ES-I3 (cell line): Measurements from ENCODE around the gene TARDBP.
"Not testable (repeated sequence)": the region's sequence is repeated elsewhere in the genome, so short reads cannot be mapped to it uniquely, and the experiment has no call there.

Source experiments
- H3K36me3 ChIP-seq: 2 replicates; pipeline ENCODE4 v1.6.1; 2013; ENCODE audit warnings: mild to moderate bottlenecking, low read length, control low read depth, moderate library complexity; ENCODE audit not compliant: insufficient read depth
- H3K4me1 ChIP-seq: 2 replicates; pipeline ENCODE4 v1.6.1; 2013; ENCODE audit warnings: mild to moderate bottlenecking, control low read depth, low read length; ENCODE audit not compliant: insufficient read depth
- H3K9ac ChIP-seq: 2 replicates; pipeline ENCODE4 v1.6.1; 2013; ENCODE audit warnings: low read depth, mild to moderate bottlenecking, low read length, moderate library complexity
- H3K9me3 ChIP-seq: 2 replicates; pipeline ENCODE4 v1.6.1; 2013; ENCODE audit warnings: mild to moderate bottlenecking, low read length, moderate library complexity; ENCODE audit not compliant: control insufficient read depth, insufficient read depth

Gene TARDBP

DNA sequence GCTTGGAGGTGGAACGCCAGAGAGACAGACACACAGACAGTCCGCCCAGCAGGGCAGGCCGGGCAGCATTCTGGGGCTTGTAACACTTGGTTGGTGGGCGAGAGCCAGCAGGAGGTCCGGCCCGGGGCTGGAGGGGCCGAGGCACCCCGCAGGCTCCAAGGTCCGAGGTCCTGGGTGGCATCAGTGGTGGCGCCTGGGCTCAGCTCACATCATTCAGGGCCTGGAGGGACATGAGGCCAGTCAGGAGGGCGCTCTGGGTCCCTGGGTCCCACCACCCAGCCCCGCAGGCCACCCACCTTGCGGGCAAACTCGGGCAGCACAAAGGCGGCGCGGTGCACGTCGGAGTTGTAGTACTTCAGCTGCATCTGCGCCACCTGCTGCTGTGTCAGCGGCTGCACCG lies 42.2 kb downstream of the TARDBP start:
- no peaks in the 10 kb centered on the region for H3K36me3 ChIP-seq

DNA sequence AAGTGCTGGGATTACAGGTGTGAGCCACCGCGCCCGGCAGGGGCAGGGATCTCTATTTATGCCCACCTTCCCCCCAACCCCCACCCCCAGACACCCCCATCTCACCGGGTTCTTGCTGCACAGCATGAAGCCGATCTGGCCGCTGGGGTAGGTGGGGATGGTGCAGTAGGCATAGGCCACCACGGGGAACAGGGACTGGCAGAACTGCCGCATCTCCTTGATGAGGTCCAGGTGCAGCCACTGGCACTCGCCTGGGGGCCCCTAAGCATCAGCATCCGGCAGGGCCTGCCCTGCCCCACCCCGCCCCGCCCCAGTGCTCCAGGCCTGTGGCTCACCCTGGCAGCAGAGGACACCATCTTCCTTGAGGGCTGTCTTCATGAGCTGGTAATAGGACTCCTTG lies 43.2 kb downstream of the TARDBP start:
- Histone ChIP-seq H3K36me3 (no peaks in the 10 kb centered on the region), H3K4me1 (peaks cover 13% of the 10 kb centered on the region; the same call in 1 of the 2 replicates), H3K9me3 (no peaks in the 10 kb centered on the region), H3K9ac (no peak overlapping the region)

More for the DNA sequence above, 42.2 kb downstream of the TARDBP start:
- Histone ChIP-seq H3K9me3 (no peaks in the 10 kb centered on the region), H3K9ac (no peak overlapping the region), H3K4me1 (peaks cover 13% of the 10 kb centered on the region; the same call in 1 of the 2 replicates)

DNA sequence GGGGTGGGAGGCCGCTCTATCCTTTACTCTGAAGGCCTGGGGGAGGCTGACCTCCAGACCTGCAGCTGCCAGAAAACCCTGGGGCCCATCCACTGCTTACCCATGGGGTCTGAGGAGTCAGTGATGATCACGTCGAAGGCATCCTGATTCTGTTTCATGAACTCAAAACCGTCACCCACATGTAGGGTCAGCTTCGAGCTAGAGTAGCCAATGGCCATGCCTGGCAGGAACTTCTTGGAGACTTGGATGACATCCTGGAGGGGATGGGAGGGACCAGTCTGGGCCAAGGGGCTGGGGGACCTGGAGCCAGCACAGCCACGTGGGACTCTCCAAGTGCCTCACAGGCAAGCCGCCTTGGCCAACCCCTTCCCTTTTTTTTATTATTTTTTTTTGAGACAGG lies 44.0 kb downstream of the TARDBP start:
- no peaks in the 10 kb centered on the region for H3K36me3 ChIP-seq
- H3K9me3 ChIP-seq: no peaks in the 10 kb centered on the region
- no peak overlapping the region for H3K9ac ChIP-seq
- H3K4me1 ChIP-seq: peaks cover 13% of the 10 kb centered on the region; the same call in 1 of the 2 replicates

DNA sequence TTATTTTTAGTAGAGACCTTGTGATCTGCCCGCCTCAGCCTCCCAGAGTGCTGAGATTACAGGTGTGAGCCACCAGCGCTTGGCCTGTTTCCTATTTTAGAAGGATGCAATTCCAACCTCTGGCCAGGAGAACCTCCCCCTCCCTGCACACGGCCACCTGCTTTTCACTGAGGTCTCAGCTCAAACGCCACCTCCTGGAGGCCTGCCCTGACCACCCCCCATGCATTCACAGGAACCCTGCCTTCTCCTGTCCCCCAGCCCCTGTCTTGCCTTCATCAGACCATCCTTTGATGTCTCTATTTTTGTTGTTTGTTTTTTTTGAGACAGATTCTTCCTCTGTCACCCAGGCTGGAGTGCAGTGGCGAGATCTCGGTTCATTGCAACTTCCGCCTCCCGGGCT lies 45.0 kb downstream of the TARDBP start:
- H3K4me1 ChIP-seq: peaks cover 6% of the 10 kb centered on the region; the same call in 1 of the 2 replicates
- H3K36me3 ChIP-seq: no peaks in the 10 kb centered on the region
- no peaks in the 10 kb centered on the region for H3K9me3 ChIP-seq
- no peak overlapping the region for H3K9ac ChIP-seq

DNA sequence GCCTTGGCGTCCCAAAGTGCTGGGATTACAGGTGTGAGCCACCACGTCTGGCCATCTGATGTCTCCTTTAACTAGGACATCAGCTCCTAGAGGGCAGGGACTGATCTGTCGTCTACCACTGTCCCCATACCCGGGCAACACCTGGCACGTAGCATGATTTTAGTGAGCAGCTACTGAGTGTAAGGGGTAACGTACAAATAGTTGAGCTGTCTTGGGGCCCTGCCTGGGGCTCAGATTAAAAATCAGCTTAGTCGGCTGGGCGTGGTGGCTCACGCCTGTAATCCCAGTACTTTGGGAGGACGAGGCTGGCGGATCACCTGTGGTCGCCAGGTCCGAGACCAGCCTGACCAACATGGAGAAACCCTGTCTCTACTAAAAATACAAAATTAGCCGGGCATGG lies 45.6 kb downstream of the TARDBP start:
- no peaks in the 10 kb centered on the region for H3K36me3 ChIP-seq
- H3K9ac ChIP-seq: no peak overlapping the region
- peaks cover 1% of the 10 kb centered on the region; the same call in 1 of the 2 replicates for H3K4me1 ChIP-seq
- H3K9me3 ChIP-seq: no peaks in the 10 kb centered on the region

DNA sequence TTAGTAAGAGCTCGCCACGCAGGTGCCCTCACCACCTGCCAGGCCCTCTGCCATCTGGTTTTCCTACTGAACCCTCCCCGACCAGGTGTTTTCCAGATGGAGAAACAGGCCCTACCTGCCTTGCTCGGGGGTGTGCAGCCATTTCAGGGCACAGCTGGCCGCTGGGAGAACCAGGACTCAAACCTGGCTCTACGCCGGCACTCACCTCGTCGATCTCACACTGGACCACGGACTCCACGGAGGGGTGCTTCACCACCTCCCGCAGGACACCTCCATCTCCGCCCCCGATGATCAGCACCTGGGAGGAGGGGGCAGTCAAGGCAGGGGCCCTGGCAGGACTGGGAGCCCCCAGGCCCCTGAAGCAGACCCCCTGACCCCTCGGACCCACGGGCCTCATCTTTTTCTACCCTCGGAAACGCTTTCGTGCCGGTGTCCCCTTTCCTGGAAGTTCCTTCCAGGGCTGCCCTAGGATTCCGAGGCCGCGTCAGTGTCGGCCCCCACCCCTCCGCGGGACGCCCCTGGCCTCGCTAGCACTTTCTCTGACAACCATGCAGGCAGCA lies 46.2 kb downstream of the TARDBP start:
- H3K9me3 ChIP-seq: no peaks in the 10 kb centered on the region
- peaks cover 3% of the 10 kb centered on the region; the same call in 1 of the 2 replicates for H3K36me3 ChIP-seq
- H3K4me1 ChIP-seq: no peaks in the 10 kb centered on the region; the same call in 1 of the 2 replicates
- H3K9ac ChIP-seq: peak overlapping the region; percentile 84

DNA sequence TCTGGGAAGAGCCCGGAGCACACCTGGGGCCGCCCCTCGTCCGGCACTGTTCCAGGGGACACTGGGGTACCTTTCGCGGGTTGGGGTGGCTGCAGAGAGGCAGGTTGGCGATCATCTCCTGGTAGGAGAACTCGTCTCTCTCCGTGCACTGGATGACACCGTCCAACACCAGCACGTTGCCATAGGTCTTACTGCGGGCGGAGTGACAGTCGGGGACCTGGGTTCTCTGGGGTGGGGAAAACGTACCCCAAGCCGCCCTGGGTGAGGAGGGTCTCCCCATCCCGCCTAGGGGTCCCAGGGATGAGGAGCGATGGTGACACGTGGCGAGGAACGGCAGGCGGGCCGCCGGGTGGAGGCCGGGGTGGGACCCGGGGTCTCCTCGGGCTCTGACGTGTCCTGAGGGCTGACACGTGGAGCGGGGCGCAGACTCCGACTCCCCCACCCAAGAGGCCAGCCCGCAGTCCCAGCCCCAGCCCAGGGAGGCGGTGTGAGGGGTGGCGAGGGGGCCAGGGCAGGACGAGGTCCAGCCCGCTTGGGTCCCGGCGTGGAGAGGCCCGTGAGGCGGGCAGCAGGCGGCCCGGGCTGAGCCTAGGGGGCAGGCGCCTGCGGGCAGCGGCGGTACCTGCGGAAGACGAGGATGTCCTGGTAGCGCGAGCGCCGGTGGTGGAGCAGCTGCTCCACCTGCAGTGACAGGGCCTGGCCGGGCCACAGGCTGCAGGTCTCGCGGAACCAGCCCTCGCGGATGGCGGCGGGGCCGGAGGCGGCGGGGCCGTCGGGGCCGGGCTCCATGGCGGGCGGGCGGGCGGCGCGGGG lies 46.9 kb downstream of the TARDBP start:
- Histone ChIP-seq H3K4me1 (no peaks in the 10 kb centered on the region; the same call in 1 of the 2 replicates), H3K9me3 (no peaks in the 10 kb centered on the region), H3K9ac (peak overlapping the region; percentile 84), H3K36me3 (peaks cover 3% of the 10 kb centered on the region; the same call in 1 of the 2 replicates)

DNA sequence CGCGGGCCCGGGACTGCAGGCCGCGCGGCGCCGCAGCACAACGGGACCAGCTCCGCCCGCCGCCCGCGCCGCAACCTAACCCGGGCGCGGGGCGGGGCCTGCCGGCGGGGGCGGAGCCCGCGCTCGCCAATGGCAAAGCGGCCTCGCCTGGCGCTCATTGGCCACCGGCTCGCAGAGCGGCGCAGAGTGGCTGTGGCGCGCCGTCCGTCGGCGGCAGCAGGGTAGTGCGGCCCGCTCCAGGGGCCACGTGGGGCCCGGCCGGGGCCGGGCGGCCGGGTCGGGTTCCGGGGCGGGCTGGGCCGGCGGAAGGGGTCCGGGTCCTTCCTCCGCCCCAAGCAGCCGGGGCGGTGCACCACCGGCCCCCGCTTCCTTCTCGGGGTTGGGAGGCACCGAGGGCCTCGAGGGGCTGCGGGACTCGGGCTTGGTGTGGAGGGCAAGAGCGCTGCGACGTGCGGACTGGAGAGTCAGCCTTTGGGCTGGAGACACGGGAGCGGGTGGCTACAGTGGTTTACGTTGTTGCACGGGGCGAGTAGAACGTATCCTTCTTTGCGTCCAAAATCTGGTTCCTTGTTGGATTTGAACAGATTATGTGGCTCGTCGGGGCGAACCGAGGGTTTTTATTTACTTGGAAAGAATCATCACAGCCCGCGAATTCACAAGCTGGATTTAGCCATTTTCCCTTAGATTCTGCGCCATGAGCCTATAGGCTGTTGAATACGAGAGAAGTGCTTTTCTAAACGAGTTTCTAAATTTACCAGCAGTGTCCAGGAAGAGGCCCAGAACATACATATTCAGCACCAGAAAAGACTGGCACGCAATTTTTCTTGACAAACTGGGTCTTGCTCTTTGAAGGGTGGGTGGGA lies 47.7 kb downstream of the TARDBP start, which contains the start of gene SRM:
SRM (minus strand) TSS at position 51 of the 863 bp plus-strand sequence. CDS start 75 bp downstream, outside the sequence.
- Histone ChIP-seq H3K36me3 (peaks cover 3% of the 10 kb centered on the region), H3K9me3 (no peaks in the 10 kb centered on the region), H3K4me1 (no peaks in the 10 kb centered on the region; the same call in 1 of the 2 replicates), H3K9ac (peak within 1 kb of the TSS; percentile 87)

DNA sequence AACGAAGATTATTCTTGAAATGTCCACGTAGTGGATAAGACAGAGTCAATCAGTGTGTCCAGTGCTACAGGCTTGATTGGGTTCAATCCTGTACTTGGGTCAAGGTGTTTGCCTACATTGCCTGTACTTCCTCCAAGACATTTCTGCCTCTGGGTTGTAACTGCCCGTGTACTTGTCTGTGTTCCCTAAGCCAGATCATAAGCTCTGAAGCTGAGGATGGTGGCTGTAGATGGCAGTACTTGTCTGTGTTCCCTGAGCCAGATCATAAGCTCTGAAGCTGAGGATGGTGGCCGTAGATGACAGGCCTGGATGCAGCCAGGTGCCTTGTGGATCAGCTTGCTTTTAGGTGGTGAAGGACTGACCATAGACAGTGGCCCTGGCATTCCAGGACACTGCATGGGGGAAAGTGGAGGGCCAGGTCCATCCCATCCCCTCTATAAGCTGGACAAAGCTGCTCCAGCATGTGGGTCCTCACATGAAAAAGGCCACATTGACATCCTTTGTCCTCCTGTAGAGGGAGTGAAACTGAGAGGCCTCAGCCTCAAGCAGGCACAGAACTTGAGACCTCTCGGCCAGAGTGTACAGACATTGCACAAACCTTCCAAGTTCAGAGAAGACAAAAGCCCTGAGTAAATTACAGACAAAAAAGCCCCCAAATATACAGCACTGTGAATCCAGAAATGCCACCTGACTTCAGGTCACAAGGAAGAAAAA lies 49.4 kb downstream of the TARDBP start:
- Histone ChIP-seq H3K9ac (no peak overlapping the region), H3K36me3 (peaks cover 5% of the 10 kb centered on the region), H3K4me1 (no peaks in the 10 kb centered on the region; the same call in 1 of the 2 replicates), H3K9me3 (no peaks in the 10 kb centered on the region)

DNA sequence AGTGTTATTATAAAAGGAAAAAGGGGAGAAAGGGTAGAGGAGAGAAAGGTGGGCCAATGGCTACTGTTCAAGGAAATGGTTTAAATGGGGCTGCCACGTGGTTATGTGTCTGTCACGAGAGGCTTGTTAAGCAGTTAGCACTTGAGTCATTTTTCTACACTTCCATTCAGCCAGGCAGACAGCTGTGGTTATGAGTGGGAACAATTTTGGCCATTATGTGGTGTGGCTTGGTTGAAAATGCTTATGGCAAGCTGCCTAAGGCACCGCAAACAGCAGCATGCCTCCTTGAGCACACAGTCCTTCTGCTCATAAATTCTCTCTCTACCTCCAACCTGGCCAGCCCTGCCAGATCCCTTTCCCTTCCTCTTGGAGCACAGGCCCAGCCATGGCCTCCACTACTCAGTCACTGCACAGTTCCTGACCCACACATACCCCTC lies 50.5 kb downstream of the TARDBP start:
- Histone ChIP-seq H3K9me3 (no peaks in the 10 kb centered on the region), H3K9ac (no peak overlapping the region), H3K36me3 (peaks cover 12% of the 10 kb centered on the region), H3K4me1 (no peaks in the 10 kb centered on the region; the same call in 1 of the 2 replicates)

DNA sequence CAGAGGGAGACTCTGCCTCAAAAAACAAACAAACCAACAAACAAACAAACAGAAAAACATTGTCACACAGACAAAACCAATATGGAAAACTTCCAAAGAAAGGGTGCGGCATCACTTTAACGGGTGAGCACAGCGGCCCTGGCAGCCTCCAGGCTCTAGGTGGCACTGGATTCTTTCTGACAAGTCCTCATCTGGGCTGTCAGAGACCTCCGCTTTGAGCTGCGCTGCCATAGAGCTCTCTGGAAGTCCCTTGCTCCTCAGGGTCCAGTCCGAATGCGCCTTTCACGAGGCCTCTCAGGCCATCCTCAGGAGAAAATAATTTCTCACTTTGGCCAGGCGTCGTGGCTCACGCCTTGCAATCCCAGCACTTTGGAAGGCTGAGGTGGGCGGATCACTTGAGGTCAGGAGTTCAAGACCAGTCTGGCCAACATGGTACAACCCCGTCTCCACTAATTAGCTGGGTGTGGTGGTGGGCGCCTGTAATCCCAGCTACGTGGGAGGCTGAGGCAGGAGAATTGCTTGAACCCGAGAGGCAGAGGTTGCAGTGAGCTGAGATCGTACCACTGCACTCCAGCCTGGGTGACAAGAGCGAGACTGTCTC lies 51.6 kb downstream of the TARDBP start:
- H3K9me3 ChIP-seq, H3K4me1 ChIP-seq, H3K9ac ChIP-seq: not testable (repeated sequence)
- peaks cover 21% of the 10 kb centered on the region for H3K36me3 ChIP-seq

DNA sequence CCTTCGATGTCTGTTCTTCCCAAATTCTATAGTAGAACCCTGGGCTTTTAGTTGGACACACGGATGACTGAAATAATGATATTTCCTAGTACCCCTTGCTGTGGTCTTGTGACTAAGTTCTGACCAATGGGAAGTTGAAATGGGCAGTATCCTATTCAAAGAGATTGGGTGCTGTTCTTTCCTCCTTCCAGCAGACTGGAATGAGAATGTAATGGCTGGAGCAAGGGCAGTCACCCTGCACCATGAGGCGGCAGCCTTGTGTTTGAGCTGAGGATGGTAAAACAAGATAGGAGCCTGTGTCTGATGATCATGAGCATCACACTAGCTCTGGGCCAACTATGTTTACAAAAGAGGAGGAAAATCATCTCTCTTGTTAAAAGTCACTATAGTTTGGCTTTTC lies 52.5 kb downstream of the TARDBP start:
- Histone ChIP-seq H3K9me3 (no peaks in the 10 kb centered on the region), H3K4me1 (no peaks in the 10 kb centered on the region), H3K36me3 (peaks cover 21% of the 10 kb centered on the region)

DNA sequence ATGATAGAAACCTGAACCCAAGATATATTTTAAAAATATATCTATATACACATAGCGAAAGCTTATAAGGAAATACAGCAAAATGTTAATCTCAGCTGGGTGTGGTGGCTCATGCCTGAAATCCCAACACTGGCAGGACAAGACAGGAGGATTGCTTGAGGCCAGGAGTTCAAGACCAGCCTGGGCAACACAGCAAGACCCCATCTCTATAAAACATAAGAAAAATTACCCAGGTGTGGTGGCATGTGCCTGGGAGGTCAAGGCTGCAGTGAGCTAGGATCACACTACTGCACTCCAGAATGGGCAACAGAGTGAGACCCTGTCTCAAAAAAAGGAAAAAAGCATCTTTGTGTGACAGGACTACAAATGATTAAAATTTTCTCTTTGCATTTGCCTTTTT lies 53.3 kb downstream of the TARDBP start:
- H3K9me3 ChIP-seq: no peaks in the 10 kb centered on the region

More for the DNA sequence above, 52.5 kb downstream of the TARDBP start:
- no peak overlapping the region for H3K9ac ChIP-seq

More for the DNA sequence above, 53.3 kb downstream of the TARDBP start:
- Histone ChIP-seq H3K9ac (no peak overlapping the region), H3K36me3 (peaks cover 25% of the 10 kb centered on the region), H3K4me1 (no peaks in the 10 kb centered on the region)
